ENCODE results near the gene FGGY.
"Not testable (repeated sequence)": the region's sequence is repeated elsewhere in the genome, so short reads cannot be mapped to it uniquely, and the experiment has no call there.

The FGGY gene

DNA sequence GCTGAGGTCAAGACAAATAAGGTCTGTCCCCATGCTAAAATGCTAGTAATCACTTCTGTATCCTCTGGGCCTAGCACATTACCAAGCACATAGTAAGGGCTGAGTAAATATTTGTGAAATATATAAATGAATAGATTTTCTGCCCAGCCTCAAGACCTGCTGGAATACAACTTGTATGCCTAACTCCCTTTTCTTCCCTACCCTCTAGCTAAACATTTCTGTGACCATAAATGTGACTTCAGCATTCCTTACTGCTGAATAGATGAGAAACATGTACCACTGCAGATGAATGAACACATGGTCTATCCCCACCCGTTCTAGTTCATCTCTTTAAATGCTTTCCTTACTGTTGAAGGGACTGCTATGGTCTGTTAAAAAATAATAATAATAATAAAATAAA is 308.9 kb downstream of the FGGY start:
- TF ChIP-seq CTCF (IDR thresholded peaks at IDR 0.05; ENCODE audit: insufficient read depth, low read length, poor library complexity, severe bottlenecking) (no peak), EZH2phosphoT487 (conservative IDR thresholded peaks at IDR 0.05; ENCODE audit: low read length) (no peak)
- no peaks in the 10 kb centered on the region for H3K79me2 ChIP-seq (ENCODE audit: insufficient read depth, low read length)
- H3K27ac ChIP-seq (ENCODE audit: low read depth, low read length), result no peak overlapping the region

GRCh38 chr1:59609245-59609644 is 312.4 kb downstream of the FGGY start:
- H3K9me3 ChIP-seq (ENCODE audit: insufficient read depth, low read length), result no peaks in the 10 kb centered on the region
- H4K20me1 ChIP-seq (ENCODE audit: low read depth, low read length), result no peaks in the 10 kb centered on the region
- no peak overlapping the region for H3K9ac ChIP-seq (ENCODE audit: low read length)
- no peaks in the 10 kb centered on the region for H3K27me3 ChIP-seq (ENCODE audit: low read length)
- no peak overlapping the region for H3K27ac ChIP-seq (ENCODE audit: low read depth, low read length)
- H3K4me3 ChIP-seq (ENCODE audit: insufficient read depth, low read length, poor library complexity, severe bottlenecking), result no peak overlapping the region
- no peak overlapping the region for H2AFZ ChIP-seq (ENCODE audit: low read depth, low read length, severe bottlenecking)
- H3K4me2 ChIP-seq (ENCODE audit: low read depth, low read length, poor library complexity, severe bottlenecking), result no peak overlapping the region
- H3K9me2 ChIP-seq (replicated peaks; ENCODE audit: insufficient read depth, low read length), result no peaks in the 10 kb centered on the region
- no peaks in the 10 kb centered on the region for H3F3A ChIP-seq (ENCODE audit: insufficient read depth)
- H3K79me2 ChIP-seq (ENCODE audit: insufficient read depth, low read length), result no peaks in the 10 kb centered on the region
- no peak for TF ChIP-seq CTCF (IDR thresholded peaks at IDR 0.05; ENCODE audit: insufficient read depth, low read length, poor library complexity, severe bottlenecking)
- H3K36me3 ChIP-seq (ENCODE audit: low read length), result no peaks in the 10 kb centered on the region

More for the DNA sequence above, 308.9 kb downstream of the FGGY start:
- H4K20me1 ChIP-seq (ENCODE audit: low read depth, low read length), result no peaks in the 10 kb centered on the region
- H3K9me2 ChIP-seq (replicated peaks; ENCODE audit: insufficient read depth, low read length), result no peaks in the 10 kb centered on the region
- no peak overlapping the region for H3K9ac ChIP-seq (ENCODE audit: low read length)
- no peaks in the 10 kb centered on the region for H3F3A ChIP-seq (ENCODE audit: insufficient read depth)
- no peak overlapping the region for H3K4me3 ChIP-seq (ENCODE audit: insufficient read depth, low read length, poor library complexity, severe bottlenecking)
- no peaks in the 10 kb centered on the region for H3K36me3 ChIP-seq (ENCODE audit: low read length)
- H2AFZ ChIP-seq (ENCODE audit: low read depth, low read length, severe bottlenecking), result no peak overlapping the region
- no peaks in the 10 kb centered on the region for H3K9me3 ChIP-seq (ENCODE audit: insufficient read depth, low read length)
- no peak overlapping the region for H3K4me2 ChIP-seq (ENCODE audit: low read depth, low read length, poor library complexity, severe bottlenecking)
- H3K27me3 ChIP-seq (ENCODE audit: low read length), result no peaks in the 10 kb centered on the region

- H3K4me2 ChIP-seq (ENCODE audit: low read depth, low read length, poor library complexity, severe bottlenecking); H4K20me1 ChIP-seq (ENCODE audit: low read depth, low read length); H3K9me3 ChIP-seq (ENCODE audit: insufficient read depth, low read length); H3K27me3 ChIP-seq (ENCODE audit: low read length); H3K9me2 ChIP-seq (replicated peaks; ENCODE audit: insufficient read depth, low read length); H3K27ac ChIP-seq (ENCODE audit: low read depth, low read length); H2AFZ ChIP-seq (ENCODE audit: low read depth, low read length, severe bottlenecking); H3K4me3 ChIP-seq (ENCODE audit: insufficient read depth, low read length, poor library complexity, severe bottlenecking); H3K9ac ChIP-seq (ENCODE audit: low read length); H3F3A ChIP-seq (ENCODE audit: insufficient read depth); H3K36me3 ChIP-seq (ENCODE audit: low read length); H3K79me2 ChIP-seq (ENCODE audit: insufficient read depth, low read length): not testable (repeated sequence)
These were observed 313.6 kb downstream of the FGGY start for GRCh38 chr1:59610499-59610898.

GRCh38 chr1:59617434-59617833 is 320.5 kb downstream of the FGGY start:
- Histone ChIP-seq H4K20me1 (ENCODE audit: low read depth, low read length) (no peaks in the 10 kb centered on the region), H3K27me3 (ENCODE audit: low read length) (no peaks in the 10 kb centered on the region), H3K9me3 (ENCODE audit: insufficient read depth, low read length) (no peaks in the 10 kb centered on the region), H3F3A (ENCODE audit: insufficient read depth) (no peaks in the 10 kb centered on the region), H3K27ac (ENCODE audit: low read depth, low read length) (no peak overlapping the region), H3K4me3 (ENCODE audit: insufficient read depth, low read length, poor library complexity, severe bottlenecking) (no peak overlapping the region), H3K79me2 (ENCODE audit: insufficient read depth, low read length) (no peaks in the 10 kb centered on the region), H3K9ac (ENCODE audit: low read length) (no peak overlapping the region), H3K9me2 (replicated peaks; ENCODE audit: insufficient read depth, low read length) (no peaks in the 10 kb centered on the region), H2AFZ (ENCODE audit: low read depth, low read length, severe bottlenecking) (no peak overlapping the region), H3K36me3 (ENCODE audit: low read length) (no peaks in the 10 kb centered on the region), H3K4me2 (ENCODE audit: low read depth, low read length, poor library complexity, severe bottlenecking) (no peak overlapping the region)
- no peak for TF ChIP-seq EZH2phosphoT487 (conservative IDR thresholded peaks at IDR 0.05; ENCODE audit: low read length)
- no peak for TF ChIP-seq CTCF (IDR thresholded peaks at IDR 0.05; ENCODE audit: insufficient read depth, low read length, poor library complexity, severe bottlenecking)
